RKO (cell line): ENCODE results near the gene SASH1.

ENCODE experiments used
- DNase-seq: peaks from one replicate; pipeline ENCODE4 v3.0.0-alpha.2; 2016; ENCODE audit warnings: low spot score

SASH1 gene

DNA sequence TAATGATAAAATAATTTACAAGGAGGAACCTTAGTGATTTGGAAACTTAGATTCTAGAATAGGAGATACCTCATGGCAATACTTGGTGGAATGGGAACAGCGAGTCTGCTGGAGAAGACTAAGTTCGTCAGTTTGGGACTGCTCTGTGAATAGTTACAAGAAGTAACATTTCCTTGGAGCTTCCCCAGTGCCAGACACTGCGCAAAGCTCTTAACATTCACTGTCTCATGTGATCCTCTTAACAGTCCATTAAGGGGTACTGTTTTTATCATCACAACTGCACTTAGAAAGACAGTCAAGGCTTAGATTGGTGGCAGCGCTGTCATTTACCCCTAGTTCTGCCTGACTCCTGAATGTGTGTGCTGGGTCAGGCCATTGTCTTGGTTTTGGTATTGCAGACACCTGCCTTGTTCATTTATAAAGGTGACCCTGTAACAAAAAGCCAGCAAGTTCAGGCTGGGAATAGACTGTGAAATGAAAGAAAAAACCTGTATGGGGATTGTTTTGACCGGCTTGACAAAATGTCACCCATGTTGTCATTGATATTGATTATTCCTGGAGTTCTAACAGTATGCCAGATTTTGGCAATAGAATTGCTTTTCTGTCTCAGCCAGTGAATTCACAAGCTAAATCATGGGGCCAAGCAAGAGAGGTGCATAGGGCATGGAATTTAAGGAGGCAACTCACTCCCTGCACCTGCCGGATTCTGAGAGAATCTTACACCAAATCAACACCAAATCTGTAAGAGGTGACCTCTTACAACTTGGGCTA, 118.4 kb downstream of the SASH1 start:
- no peak for DNase-seq

DNA sequence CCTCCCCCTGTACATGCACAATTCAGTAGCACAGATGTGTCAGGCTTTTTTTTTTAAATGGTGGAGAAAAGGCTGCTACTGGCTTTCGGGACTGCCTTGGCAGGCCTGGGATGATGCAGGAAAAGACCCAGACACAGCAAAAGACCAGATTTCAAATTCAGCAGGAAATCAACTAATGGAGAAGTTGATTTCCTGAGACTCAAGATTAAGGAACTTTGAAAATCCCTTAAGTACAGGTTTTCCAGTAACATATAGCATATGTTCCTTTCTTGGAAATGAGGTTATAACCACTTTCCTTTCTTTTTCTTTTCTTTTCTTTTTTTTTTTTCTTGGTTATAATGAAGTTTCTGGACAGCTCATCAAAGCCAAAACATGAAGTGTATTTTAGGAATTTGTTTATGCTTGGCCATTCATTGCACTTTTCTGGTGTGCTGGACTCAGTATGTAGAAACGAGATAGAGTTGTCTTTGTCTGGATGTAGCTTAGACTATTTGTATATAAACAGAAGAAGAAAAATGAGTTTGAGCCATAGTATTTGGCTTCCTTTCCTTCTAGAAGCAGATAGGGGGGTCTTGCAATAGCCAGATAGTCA, 119.4 kb downstream of the SASH1 start:
- DNase-seq = no peak

DNA sequence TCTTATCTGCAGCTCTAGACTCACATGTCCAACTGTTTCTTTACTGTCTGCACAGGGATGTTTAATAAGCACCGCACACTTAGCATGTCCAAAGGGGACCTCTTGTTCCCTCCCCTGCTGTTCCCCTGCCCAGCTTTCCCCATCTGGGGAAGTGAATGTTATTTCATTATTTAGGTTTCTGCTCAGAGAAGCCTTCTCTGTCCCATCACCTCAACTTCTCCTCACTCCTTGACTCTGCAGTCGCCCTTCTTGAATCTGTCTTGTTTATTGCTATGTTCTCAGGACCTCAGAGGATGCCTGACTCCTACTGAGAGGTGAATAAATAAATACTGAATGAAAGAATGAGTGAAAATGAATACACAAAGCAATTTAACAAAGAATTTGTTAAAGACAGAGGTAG, 121.0 kb downstream of the SASH1 start:
- DNase-seq = no peak

DNA sequence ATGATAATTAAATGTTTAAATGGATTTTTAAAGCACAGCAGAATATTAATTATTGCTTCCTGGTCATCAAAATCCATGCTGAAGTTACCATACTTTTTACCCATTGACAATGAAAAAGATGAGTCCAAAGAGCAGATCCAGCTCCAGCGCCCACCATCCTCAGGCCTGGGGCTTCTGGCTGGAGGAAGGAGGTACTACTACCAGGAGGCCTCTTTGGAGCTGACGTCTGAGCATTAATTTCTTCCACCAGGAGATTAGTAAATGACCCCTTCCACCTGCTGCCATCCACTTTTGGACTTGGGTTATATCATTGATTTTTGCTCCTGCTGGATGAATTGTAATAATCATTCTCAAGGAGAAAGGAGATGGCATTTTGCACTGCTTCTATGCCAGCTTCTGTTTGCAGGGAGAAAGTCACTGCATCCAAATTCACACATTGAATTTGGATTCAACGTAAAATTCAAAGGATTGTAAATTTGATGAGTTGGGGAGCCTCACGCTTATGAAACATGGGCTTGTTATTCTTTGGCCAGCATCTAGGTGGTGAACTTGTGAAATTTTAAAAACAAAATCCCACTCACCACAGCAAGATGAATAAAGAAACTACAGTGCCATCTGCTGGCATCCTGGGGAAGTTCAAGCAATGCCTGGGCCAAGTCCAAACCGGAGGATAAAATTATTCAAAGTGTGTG, 121.8 kb downstream of the SASH1 start:
- peak; percentile 77 for DNase-seq

DNA sequence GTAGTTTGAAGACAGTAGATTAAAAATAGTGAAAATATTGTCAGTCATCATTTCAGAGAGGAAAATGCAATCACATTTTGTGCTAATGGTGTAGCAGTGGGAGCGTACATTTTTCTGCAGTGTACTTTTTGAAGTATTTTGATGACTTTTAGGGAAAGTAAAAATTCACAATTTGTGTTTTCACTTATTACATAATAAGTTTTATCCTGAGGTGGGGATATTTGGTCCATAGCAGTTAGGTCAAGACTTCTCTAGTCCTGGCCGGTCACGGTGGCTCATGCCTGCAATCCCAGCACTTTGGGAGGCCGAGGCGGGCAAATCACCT, 122.3 kb downstream of the SASH1 start:
- no peak for DNase-seq

DNA sequence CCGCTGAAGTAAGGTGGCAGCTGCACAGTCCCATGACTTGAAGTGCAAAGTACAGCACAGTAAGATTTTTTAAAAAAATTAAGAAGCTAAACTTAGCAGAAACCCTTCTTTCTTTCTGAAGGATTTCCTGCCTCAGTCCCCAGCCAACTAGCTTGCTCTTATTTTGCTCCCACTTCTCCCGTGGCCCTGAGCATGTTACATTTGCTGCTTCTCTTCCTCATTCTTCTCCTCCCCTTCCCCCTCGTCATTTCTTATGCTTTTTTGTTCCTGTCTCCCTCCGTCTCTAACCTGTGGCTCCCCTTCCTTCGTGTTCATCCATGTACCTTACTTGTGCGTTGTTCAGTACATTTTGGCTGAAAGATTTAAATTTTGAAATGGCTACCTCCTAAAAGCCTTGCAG, 123.0 kb downstream of the SASH1 start:
- no peak for DNase-seq

DNA sequence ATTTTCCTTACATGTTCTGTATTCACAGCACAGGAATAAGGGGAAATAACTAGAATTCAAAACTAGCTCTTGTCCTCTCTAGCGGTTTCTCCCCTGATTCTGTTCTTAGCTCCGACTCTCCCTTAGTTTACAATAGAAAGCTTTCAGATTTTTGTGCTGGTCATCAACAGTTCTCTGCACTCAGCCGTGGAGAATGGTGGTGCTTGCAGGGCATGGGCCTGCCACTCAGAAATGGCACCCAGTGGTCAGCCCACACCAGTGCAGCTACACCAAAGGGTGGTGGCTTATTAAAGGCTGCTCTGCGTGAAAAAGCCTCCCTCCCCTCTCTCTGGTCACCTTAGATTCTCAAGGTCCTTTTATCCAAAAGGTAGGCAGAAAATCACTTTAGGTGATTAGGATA, 123.5 kb downstream of the SASH1 start:
- no peak for DNase-seq

DNA sequence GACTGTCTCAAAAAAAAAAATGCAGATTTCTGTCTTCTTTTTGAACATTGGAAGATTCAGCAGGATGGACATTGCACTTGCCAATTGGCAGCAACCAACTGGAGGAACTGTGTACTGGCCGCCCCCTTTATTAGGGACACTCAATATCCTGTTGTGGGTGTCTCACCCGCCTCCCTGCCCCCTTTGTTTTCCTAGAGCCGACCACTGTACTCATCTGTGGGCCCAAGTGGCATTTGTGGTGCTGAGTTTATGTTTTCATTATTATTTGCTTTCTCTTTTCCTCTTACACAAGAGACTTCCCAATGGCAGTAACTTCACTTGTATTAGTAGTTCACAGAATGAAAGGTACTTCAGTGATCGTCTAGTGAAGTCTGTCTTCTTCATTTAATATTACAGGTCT, 125.3 kb downstream of the SASH1 start:
- DNase-seq = no peak

DNA sequence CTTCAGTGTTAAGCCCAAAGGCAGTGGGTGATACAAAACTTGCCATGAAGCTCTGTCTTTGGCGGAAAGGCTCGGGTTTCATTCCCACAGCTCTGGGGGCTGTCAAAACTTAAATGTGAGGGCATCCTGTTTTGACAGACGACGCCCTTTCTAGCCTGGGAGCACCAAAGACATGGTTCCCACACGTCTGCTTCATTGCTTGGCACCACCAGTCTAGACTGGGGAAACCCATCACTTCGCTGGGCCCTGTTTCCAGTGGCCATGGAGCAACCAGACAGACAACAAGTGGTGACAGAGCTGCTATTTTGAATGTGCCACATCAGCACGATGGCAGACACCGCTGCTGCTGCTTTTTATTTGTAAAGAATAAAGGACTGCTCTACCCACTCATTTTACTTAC, 127.5 kb downstream of the SASH1 start:
- DNase-seq = no peak

DNA sequence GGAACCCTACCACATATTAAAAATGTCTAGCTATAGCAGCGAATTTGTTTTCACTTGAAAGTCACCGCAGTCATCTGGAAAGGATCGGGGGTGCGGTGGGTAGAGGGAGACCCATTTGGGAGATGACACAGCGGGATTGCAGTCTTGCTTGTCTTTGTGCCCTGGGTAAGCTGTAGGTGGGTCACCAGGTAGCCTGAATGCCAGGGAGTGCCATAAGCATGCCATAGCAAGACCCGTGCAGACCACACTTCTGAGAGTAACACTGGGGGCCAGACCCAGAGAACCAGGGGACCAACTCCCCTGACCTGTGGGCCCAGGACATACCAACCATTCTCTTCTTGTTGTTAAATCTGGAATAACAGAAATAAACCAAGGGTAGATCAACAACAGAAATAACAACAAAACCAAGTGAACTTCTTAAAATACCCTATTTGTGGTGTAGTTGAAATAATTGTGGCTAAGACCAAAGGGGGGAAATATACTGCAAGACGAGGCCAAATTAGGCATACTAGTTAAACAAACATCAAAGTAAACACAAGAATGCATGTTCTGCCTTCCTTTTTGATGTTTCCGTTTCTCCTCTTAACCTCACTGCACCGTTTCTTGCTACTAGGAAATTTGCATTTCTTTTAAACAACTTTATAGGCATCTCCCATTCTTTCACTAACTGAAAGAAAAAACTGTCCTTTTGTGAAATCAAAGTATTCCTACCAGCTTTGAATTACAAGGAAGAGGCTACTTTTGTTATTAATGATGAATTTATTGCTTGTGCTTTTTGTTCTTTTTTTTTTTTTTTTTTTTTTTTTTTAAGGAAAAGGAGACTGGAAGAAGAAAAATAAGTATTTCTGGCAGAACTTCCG, 128.2 kb downstream of the SASH1 start:
- DNase-seq = no peak

DNA sequence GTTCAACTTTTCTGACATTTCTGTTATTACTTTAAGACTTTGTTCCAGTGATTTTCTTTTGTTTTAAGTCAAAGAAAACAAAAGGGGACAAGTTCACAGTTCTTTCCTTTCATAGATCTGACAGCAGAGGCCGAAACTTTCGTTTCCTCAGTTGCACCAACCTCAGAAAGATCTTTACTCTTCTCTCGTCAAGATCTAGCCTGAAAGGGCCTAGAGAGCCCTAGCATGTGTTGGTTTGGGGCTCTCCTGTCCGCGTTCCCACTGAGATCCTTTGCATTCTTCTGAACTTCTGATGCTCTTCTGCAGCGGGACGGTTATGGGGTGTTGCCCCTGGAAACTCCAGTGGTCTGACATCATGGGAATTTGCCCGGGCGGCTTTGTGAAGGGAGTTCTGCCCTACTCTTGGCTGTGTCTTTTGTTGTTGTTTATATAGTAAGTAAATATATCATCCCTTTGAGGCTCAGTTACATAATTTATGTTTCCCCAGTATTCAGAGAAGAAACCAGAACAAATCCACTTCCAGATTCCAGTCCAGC, 129.1 kb downstream of the SASH1 start:
- no peak for DNase-seq

DNA sequence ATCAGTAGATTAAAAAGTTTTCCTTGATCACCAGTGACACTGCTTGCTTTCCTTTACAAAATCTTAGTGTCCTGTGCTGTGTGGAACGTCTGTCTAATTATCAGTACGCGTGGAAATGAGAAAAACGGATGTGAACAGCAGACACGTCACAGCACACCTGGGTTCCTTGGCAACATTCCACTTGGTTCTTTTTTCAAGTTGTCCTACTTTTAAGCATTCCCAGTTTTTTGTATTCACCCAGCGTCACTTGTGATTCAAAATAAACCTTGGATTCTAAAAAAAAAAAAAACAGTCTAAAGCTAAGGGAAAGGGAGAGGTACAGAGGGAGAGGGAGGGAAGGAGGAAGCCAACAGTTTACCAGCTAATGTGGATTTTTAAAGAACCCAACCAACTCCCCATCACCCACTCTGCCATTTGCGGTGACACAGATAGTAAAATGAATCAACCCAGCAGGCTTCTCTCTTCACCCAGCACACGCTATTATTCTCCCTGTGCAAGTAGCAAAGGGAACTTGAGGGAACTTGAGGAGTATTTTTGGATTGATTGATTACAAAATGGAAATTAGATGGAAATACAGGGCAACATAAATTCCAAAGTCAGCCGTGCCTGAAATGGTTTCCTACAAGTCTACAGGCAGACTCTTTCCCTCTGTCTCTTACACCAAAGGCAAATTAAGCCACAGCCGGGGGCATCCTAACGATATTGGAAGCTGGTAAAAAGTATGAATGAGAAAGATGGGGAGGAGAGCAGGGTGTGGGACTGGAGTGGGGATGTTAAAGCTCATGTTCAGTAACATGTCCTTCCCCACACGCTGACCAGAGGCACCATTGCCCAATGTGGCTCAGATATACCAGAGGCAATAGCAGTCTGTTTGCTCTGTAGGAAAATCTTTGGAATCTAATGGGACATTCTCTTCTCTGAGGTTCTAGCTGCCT, 129.8 kb downstream of the SASH1 start:
- DNase-seq = no peak

DNA sequence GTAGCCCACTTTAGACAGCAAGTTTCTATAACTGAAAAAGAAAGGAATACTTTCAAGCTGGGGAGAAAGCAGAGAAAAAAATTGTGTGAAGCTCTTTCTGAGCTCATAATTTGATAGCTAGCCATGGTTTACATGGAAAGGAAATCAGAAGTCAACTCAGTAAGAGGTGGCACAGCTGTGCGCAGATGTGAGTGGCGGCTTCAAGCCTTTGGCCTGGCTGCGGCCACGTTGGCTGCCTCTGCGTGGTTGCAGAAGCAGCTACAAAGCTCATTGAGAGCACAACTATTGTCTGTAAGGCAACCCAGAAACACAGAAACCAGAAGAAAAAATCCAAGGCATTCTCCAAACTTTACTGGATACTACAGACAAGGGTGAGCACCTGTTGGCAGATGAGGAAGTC, 136.9 kb downstream of the SASH1 start:
- no peak for DNase-seq

DNA sequence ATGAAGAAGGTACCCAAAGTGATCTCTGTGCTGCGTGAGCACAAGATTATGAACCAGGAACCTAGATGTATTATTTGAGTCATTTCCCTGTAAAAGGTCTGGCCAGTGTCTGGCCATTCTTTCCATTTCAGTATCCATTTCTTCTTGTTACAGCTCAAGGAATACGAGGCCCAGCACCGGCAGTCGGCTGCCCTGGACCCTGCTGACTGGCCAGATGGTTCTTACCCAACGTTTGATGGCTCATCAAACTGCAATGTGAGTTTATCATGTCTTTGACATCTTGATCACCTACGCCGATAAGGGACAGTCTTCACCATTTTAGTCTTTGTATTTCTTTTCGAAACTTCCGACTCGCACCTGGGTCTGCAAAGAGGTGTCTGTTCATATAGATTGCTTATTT, 144.8 kb downstream of the SASH1 start:
- DNase-seq = no peak

DNA sequence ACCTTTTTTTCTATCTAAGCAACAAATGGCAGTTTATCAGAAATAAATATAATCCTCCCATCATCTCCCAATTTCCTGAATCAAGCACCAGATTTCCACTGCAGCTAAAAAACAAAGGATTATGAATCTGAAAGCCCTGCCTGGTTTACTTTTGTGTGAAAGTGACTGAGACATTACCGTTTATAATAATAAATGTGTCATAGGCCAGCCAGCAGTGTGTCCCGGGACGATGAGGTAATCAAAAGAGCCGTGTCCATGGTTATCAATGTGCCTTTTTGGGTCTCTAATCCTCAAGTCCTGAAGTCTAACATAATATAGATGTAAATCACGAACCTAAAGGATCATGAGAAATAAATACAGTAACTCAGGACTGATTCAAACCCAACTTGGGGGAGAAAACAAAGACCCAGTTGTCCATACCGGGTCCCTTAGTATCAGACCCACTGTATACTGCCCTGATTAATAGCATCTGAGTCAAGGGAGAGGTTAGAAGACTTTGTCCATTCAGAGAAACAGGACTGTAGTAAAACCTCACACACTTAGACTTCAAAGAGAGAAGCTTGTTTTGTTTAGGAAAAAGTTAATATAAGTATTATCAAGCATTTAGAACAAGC, 149.1 kb downstream of the SASH1 start:
- no peak for DNase-seq

DNA sequence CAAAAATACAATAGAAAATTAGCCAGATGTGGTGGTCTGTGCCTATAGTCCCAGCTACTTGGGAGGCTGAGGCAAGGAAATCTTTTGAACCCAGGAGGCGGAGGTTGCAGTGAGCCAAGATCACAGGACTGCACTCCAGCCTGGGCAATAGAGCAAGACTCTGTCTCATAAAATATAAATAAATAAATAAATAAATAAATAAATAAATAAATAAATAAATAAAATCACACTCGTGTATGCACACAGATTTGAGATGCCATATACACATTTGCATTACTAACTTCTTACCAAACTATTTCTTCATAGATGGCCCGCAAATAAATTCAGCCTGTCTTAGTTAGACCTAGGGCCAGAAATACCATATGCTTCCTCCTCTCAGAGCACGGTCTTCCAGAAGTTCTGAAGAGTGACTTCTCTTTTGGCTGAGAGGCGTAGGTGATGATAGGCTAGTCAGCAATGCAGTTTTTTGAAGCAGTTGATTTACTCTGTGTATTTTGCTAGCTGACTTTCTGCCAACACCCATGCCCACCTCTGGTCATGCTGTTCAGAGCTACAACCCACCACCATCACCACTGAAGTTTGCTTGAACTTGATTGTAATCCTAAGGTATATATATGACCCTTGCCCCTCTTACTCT, 150.1 kb downstream of the SASH1 start:
- no peak for DNase-seq

DNA sequence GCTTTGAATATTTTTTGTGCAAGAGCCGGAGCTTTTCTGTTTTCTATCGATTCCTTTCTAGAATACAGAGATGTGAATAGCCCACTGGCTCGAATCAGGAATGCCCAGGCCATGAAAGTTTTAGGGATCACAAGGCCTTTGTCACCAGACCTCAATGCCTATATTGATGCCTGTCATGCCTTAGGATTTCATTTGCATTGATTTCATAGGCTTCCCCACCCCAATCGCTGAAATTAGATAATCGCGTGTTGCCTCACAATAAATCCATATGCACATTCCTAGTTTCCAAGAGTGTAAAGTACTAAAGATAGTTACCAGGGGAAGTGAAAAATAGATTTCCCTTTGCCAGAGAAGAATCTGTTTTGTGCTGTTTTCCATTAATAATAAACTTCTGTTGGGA, 150.8 kb downstream of the SASH1 start:
- DNase-seq = no peak

DNA sequence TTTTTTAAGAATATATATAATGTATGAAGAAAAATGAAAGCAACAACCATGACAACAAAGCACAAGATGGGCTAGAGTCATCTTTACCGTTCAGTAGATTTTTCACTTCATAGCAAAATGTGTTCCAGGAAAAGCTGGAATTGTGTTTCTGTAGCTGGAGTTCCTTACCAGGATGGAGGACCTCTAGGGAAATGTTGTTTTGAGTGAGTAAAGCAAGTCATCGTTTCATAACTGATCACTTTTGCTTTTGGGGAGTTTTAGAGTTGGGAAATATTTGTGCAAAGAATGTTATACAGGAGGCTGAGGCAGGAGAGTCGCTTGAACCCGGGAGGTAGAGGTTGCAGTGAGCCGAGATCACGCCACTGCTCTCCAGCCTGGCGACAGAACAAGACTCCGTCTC, 151.6 kb downstream of the SASH1 start:
- no peak for DNase-seq

DNA sequence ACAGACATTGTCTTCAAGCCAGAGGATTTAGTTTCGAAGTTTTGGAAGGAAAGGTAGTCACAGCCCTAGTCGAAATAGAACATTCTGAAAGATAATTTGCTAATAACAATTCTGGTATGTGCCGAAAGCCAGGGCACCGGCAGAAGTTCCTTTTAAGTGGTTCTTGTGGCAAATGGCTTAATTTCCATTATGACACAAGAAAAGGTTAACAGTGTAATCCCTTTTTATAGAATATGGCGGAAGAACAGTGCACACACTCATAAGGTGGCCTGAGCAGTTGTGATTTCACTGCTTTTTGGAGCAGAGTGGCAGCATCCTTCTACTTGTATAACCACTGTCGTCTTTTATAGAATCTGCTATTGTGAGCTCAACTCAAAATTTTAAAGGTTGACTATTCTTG, 152.4 kb downstream of the SASH1 start:
- no peak for DNase-seq

DNA sequence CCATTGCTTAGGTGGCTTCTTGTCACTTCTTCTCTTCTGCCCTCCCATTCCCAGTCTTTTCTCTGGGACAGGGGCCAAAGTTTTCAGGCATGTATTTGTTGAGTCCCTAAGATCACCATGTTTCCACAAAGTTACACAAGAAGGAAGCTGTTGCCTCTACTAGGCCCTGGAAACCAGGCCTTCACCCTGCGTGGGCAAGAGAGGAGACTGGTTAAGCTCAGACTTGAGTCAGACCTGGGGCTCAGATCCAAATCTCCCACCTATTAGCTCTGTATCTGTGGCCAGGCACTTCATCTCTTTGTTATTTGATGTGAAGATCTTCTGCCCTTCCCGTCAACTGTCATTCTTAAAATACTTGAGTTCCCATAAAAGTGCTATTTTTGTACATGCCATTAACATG, 154.6 kb downstream of the SASH1 start:
- DNase-seq = no peak
